H1 (cell line): ENCODE results near the gene DISP1. TPM values are rescaled to one million over a fixed set of nuclear protein-coding genes. Genes with fewer than 3 reads are reported as not detected.

Experiments used
- CTCF ChIA-PET: fragments of 300-600 bp; sonication (Branson Sonifier 250); formaldehyde crosslinking; loops from one replicate; lab custom pipeline; 2021; ENCODE audit not compliant: partially characterized antibody; lab: Charles Lee
- POLR2A ChIA-PET: fragments of 300-600 bp; sonication (Branson Sonifier 250); formaldehyde crosslinking; loops from one replicate; lab custom pipeline; 2021; ENCODE audit warnings: inconsistent platforms; ENCODE audit not compliant: partially characterized antibody; lab: Charles Lee
- DNase-seq, 2 experiments: peaks; one replicate each; pipeline versions ENCODE4 v3.0.0 to v3.0.0-alpha.2; 2010 to 2022; ENCODE audit warnings: low spot score in 2 of 2, low read depth in 1 of 2, mixed read lengths in 1 of 2
- FAIRE-seq: peaks from 2 replicates; lab custom pipeline; 2011; peaks lifted over from hg19 to GRCh38; lab: Jason Lieb, UNC
- H2AFZ ChIP-seq: 2 replicates; pipeline ENCODE4 v1.8.1; 2012; ENCODE audit warnings: low read length, inconsistent platforms
- H2AK5ac ChIP-seq: 2 replicates; pipeline ENCODE4 v1.6.1; 2013; ENCODE audit warnings: low read depth, low read length
- H2BK120ac ChIP-seq: replicated peaks from 2 replicates; pipeline ENCODE3; 2013; ENCODE audit warnings: low read depth, low read length, inconsistent platforms
- H2BK12ac ChIP-seq: 2 replicates; pipeline ENCODE4 v1.6.1; 2013; ENCODE audit warnings: low read depth, low read length
- H2BK15ac ChIP-seq: 2 replicates; pipeline ENCODE4 v1.6.1; 2013; ENCODE audit warnings: low read length
- H2BK20ac ChIP-seq: 2 replicates; pipeline ENCODE4 v1.6.1; 2013; ENCODE audit warnings: low read length
- H2BK5ac ChIP-seq: 2 replicates; pipeline ENCODE4 v1.6.1; 2013; ENCODE audit warnings: low read depth, low read length
- H3K14ac ChIP-seq: 2 replicates; pipeline ENCODE4 v1.6.1; 2013; ENCODE audit warnings: inconsistent platforms; ENCODE audit not compliant: insufficient read length
- H3K18ac ChIP-seq: 2 replicates; pipeline ENCODE4 v1.6.1; 2013; ENCODE audit warnings: low read length; ENCODE audit errors: extremely low read depth
- H3K23ac ChIP-seq: 2 replicates; pipeline ENCODE4 v1.6.1; 2013; ENCODE audit warnings: inconsistent platforms; ENCODE audit not compliant: insufficient read length
- H3K23me2 ChIP-seq: 2 replicates; pipeline ENCODE4 v1.6.1; 2013; ENCODE audit warnings: low read depth, low read length
- H3K27ac ChIP-seq: 2 replicates; pipeline ENCODE4 v1.6.1; 2011; ENCODE audit warnings: low read depth, low read length, inconsistent platforms
- H3K27me3 ChIP-seq, 4 experiments: replicated peaks in 1 of 4; 1 replicate in 1 of 4; 2 replicates in 3 of 4; pipeline versions ENCODE4 v1.6.1 to v1.8.1; 2011 to 2013; ENCODE audit warnings: low read length in 3 of 4, mild to moderate bottlenecking in 3 of 4, inconsistent platforms in 2 of 4, mixed read lengths in 2 of 4, moderate library complexity in 1 of 4; ENCODE audit not compliant: control insufficient read depth in 3 of 4, insufficient read depth in 3 of 4; ENCODE audit errors: extremely low read depth in 1 of 4
- H3K36me3 ChIP-seq, 4 experiments: 2 replicates each; pipeline versions ENCODE4 v1.6.1 to v1.8.1; 2011 to 2013; ENCODE audit warnings: mild to moderate bottlenecking in 4 of 4, low read length in 3 of 4, moderate library complexity in 2 of 4, control low read depth in 1 of 4, inconsistent platforms in 1 of 4; ENCODE audit not compliant: insufficient read depth in 4 of 4, control insufficient read depth in 2 of 4
- H3K4ac ChIP-seq: replicated peaks from 2 replicates; pipeline ENCODE3; 2013; ENCODE audit warnings: low read length, low read depth, mixed read lengths, inconsistent platforms; ENCODE audit not compliant: insufficient read length
- H3K4me1 ChIP-seq, 4 experiments: replicated peaks in 1 of 4; 1 replicate in 1 of 4; 2 replicates in 3 of 4; pipeline versions ENCODE4 v1.6.1 to v1.8.1; 2011 to 2013; ENCODE audit warnings: low read length in 3 of 4, inconsistent platforms in 2 of 4, mixed read lengths in 1 of 4; ENCODE audit not compliant: insufficient read depth in 4 of 4, control insufficient read depth in 3 of 4
- H3K4me2 ChIP-seq, 2 experiments: 2 replicates each; pipeline versions ENCODE4 v1.6.1 to v1.8.1; 2011 to 2013; ENCODE audit warnings: low read depth in 2 of 2, low read length in 2 of 2, control low read depth in 1 of 2, inconsistent platforms in 1 of 2, mild to moderate bottlenecking in 1 of 2; ENCODE audit not compliant: insufficient read depth in 1 of 2
- H3K4me3 ChIP-seq, 4 experiments: fragments of 200-600, 300-600 bp in 1 of 4; sonication (generic), shearing (Covaris generic), sonication (Bioruptor Twin) in 1 of 4; 2 replicates each; pipeline versions ENCODE4 v1.5.1 to v1.8.1; 2011 to 2016; ENCODE audit warnings: low read length in 4 of 4, low read depth in 3 of 4, control low read depth in 2 of 4, inconsistent platforms in 2 of 4, mild to moderate bottlenecking in 2 of 4, mixed read lengths in 1 of 4, moderate library complexity in 1 of 4; ENCODE audit not compliant: insufficient read depth in 2 of 4; ENCODE audit errors: extremely low read depth in 1 of 4
- H3K56ac ChIP-seq: replicated peaks from 2 replicates; pipeline ENCODE3; 2013; ENCODE audit warnings: low read depth, mild to moderate bottlenecking, mixed read lengths, low read length, inconsistent platforms; ENCODE audit not compliant: insufficient read length
- H3K79me1 ChIP-seq: 2 replicates; pipeline ENCODE4 v1.6.1; 2013; ENCODE audit warnings: low read depth, low read length, control low read depth
- H3K79me2 ChIP-seq, 2 experiments: 2 replicates each; pipeline versions ENCODE4 v1.6.1 to v1.8.1; 2012 to 2013; ENCODE audit warnings: low read length in 2 of 2, mild to moderate bottlenecking in 2 of 2, inconsistent platforms in 1 of 2; ENCODE audit not compliant: insufficient read depth in 2 of 2, control insufficient read depth in 1 of 2
- H3K9ac ChIP-seq, 4 experiments: replicated peaks in 1 of 4; 1 replicate in 1 of 4; 2 replicates in 3 of 4; pipeline versions ENCODE4 v1.6.1 to v1.8.1; 2011 to 2013; ENCODE audit warnings: low read depth in 3 of 4, low read length in 3 of 4, control low read depth in 2 of 4, mild to moderate bottlenecking in 2 of 4, moderate library complexity in 2 of 4, inconsistent platforms in 1 of 4; ENCODE audit errors: extremely low read depth in 1 of 4
- H3K9me3 ChIP-seq, 2 experiments: 2 replicates each; pipeline versions ENCODE4 v1.6.1 to v1.8.1; 2012 to 2013; ENCODE audit warnings: mild to moderate bottlenecking in 2 of 2, moderate library complexity in 2 of 2, control low read depth in 1 of 2, inconsistent platforms in 1 of 2, low read depth in 1 of 2, low read length in 1 of 2, mixed read lengths in 1 of 2; ENCODE audit not compliant: insufficient read depth in 2 of 2
- H4K20me1 ChIP-seq, 2 experiments: replicated peaks in 1 of 2; 2 replicates each; pipeline versions ENCODE3 to v1.8.1; 2011 to 2013; ENCODE audit warnings: inconsistent platforms in 2 of 2, low read length in 2 of 2, mild to moderate bottlenecking in 1 of 2; ENCODE audit not compliant: insufficient read depth in 2 of 2, control insufficient read depth in 1 of 2
- H4K5ac ChIP-seq: 2 replicates; pipeline ENCODE4 v1.6.1; 2013; ENCODE audit warnings: low read length, low read depth, mixed read lengths, inconsistent platforms; ENCODE audit not compliant: insufficient read length
- H4K8ac ChIP-seq: 2 replicates; pipeline ENCODE4 v1.8.0; 2013; ENCODE audit warnings: mild to moderate bottlenecking, moderate library complexity, low read length, inconsistent platforms; ENCODE audit not compliant: insufficient read depth; ENCODE audit errors: extremely low read depth
- H4K91ac ChIP-seq: replicated peaks from 2 replicates; pipeline ENCODE3; 2013; ENCODE audit warnings: low read length, mixed read lengths, inconsistent platforms; ENCODE audit not compliant: insufficient read length
- CBX5 ChIP-seq: fragments of 300-800, 300-1000 bp; sonication (generic); IDR thresholded peaks from 2 replicates; pipeline ENCODE4 v1.7.1; 2016; ENCODE audit warnings: antibody characterized with exemption, low read length, low read depth
- CREB1 ChIP-seq: IDR thresholded peaks from 2 replicates; pipeline ENCODE4 v1.6.1; 2012; ENCODE audit warnings: inconsistent platforms
- E2F6 ChIP-seq: IDR thresholded peaks from 2 replicates; pipeline ENCODE4 v1.6.1; 2012; ENCODE audit warnings: inconsistent platforms
- MAFK ChIP-seq: IDR thresholded peaks from 2 replicates; pipeline ENCODE4 v1.6.1; 2012; ENCODE audit warnings: low read depth, mild to moderate bottlenecking, improper control_type of control experiment, low read length
- POU5F1 ChIP-seq: IDR thresholded peaks from 2 replicates; pipeline ENCODE4 v1.6.1; 2011; ENCODE audit warnings: low read depth, mild to moderate bottlenecking, low read length, moderate library complexity
- SP2 ChIP-seq: IDR thresholded peaks from 2 replicates; pipeline ENCODE4 v1.6.1; 2012; ENCODE audit warnings: mild to moderate bottlenecking, low read length, inconsistent platforms
- TAF7 ChIP-seq: optimal IDR thresholded peaks from 2 replicates; pipeline ENCODE3; 2011; ENCODE audit warnings: low read depth, mild to moderate bottlenecking, inconsistent platforms, low read length, moderate library complexity, borderline replicate concordance
- WGBS, 2 experiments: shearing (Covaris generic) in 1 of 2; methylation state at CpG; one replicate each; pipeline versions ENCODE4 v1.1.6 to v1.1.7; 2013 to 2015; ENCODE audit warnings: low lambda C conversion rate in 2 of 2, mixed read lengths in 2 of 2, inconsistent platforms in 1 of 2, low coverage in 1 of 2, missing lambda C conversion rate in 1 of 2; ENCODE audit not compliant: insufficient replicate concordance in 2 of 2, insufficient coverage in 1 of 2, insufficient read length in 1 of 2; ENCODE audit errors: extremely low coverage in 1 of 2, missing lambda C conversion rate in 1 of 2; 5-methylcytosine and 5-hydroxymethylcytosine counted together
- polyA plus RNA-seq, 7 experiments: library from polyadenylated mRNA; depleted of rRNA in 3 of 7; stranded (reverse) in 5 of 7; unstranded in 2 of 7; fragments of >200 nt in 5 of 7; fragments of 200-250 nt in 2 of 7; gene quantifications; 1 replicate in 5 of 7; 2 replicates in 1 of 7; 4 replicates in 1 of 7; pipeline versions ENCODE4 v1.2.1 to v1.2.3, GENCODE V29; 2011 to 2013; ENCODE audit warnings: missing spikeins in 2 of 7, mixed read lengths in 2 of 7
- total RNA-seq: library from RNA; stranded (reverse); fragmentation: NEBNext Ultra II Directional; extraction: Animal tissue kit (Norgen Biotek cat#: 25700); gene quantifications from 2 replicates; pipeline ENCODE4 v1.2.1, GENCODE V29; 2021

DISP1 gene
- total and polyA plus RNA-seq, 2 of the 8 experiments (the other 6 are each of a cell fraction or from before 2014, with no cell fraction given) = 4.1 to 6.1 TPM

DNA sequence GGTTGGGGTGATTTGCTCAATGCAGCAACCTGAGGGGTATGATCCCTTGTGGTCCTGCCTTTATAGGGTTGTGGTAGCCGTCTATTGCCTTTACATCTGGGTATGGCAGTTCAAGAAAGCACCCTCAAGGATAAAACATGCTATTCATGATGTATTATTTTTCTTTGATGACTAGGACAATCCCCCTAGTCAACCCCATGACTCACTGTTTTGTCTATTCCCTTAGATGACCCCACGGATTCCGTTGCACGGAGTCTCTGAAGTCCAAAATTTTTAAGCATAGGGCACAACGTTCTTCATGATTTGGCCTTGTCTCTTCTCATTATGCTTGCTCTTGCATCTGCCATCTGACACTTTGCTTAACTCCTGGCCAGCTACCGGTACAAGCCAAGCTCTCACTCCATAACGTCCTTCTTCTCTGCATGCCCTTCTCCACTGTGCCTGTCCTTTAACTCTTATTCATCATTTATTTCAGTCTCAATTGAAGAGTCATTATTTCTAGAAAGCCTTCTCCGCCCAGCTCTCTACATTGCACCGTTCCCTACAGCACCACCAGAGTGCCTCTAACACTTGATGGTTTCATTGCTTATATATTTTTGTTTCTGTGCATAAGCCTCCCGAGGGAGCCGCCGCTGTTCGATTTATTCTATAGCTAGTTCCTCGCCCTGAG, 838 bp upstream of the DISP1 start:
- no peaks in the 10 kb centered on the region for H3K79me1 ChIP-seq
- H4K91ac ChIP-seq = no peak overlapping the region
- H4K5ac ChIP-seq = no peak overlapping the region
- H2BK15ac ChIP-seq = no peak overlapping the region
- H3K27ac ChIP-seq = no peak overlapping the region
- H3K9ac ChIP-seq = no peak overlapping the region
- H3K36me3 ChIP-seq = no peaks in the 10 kb centered on the region
- H3K14ac ChIP-seq = no peak overlapping the region
- H3K4me2 ChIP-seq = peak overlapping the region; percentile 79 to 100
- no peak overlapping the region for H3K56ac ChIP-seq
- FAIRE-seq = no peak
- no peak overlapping the region for H3K23ac ChIP-seq
- peak overlapping the region in 1 of 4 experiments; percentile 80; a peak in 2 of 8 replicates for H3K4me3 ChIP-seq
- no peak overlapping the region; the same call in 1 of the 2 replicates for H4K8ac ChIP-seq
- H3K4ac ChIP-seq = no peak overlapping the region
- no peaks in the 10 kb centered on the region for H4K20me1 ChIP-seq
- no peaks in the 10 kb centered on the region for H3K9me3 ChIP-seq
- H3K23me2 ChIP-seq = peaks cover 7% of the 10 kb centered on the region
- H3K79me2 ChIP-seq = peaks cover 0 to 31% of the 10 kb centered on the region in 2 experiments; a peak in 2 of 4 replicates
- POLR2A ChIA-PET = interaction anchor here (1.3 kb wide), 1 partner anchor 10 kb away, joined by 3 read pairs; no protein-coding TSS in a partner anchor
- H3K18ac ChIP-seq = no peak overlapping the region
- H2AFZ ChIP-seq = peak overlapping the region; percentile 94
- no peak overlapping the region for H2BK120ac ChIP-seq
- CTCF ChIA-PET = interaction anchor here (0.6 to 1.3 kb wide), 4 partner anchors 12 to 264 kb away, joined by 3 to 4 read pairs (median 3); no protein-coding TSS in a partner anchor
- H2BK5ac ChIP-seq = no peak overlapping the region
- H3K27me3 ChIP-seq = peaks cover 0 to 4% (median 2%) of the 10 kb centered on the region in 4 experiments; a peak in 1 of 7 replicates
- DNase-seq = no peak
- no peak overlapping the region for H2BK12ac ChIP-seq
- no peak overlapping the region for H2AK5ac ChIP-seq
- no peak overlapping the region for H2BK20ac ChIP-seq
- peaks cover 0 to 4% (median 0%) of the 10 kb centered on the region in 4 experiments; a peak in 2 of 7 replicates for H3K4me1 ChIP-seq
- 82% methylated on average over 14 of the region's 14 CpGs; no CpG with 5 or more reads in 1 of the 2 experiments for WGBS, 2 experiments
- TF ChIP-seq CBX5 = no peak
- TF ChIP-seq CREB1 = no peak
- TF ChIP-seq MAFK = no peak
- TF ChIP-seq E2F6 = no peak
- TF ChIP-seq SP2 = no peak
- no peak for TF ChIP-seq TAF7
- TF ChIP-seq POU5F1 = no peak
